HG02981 (cell line): ENCODE results near the gene NKX2-4.

ENCODE experiments used
- ATAC-seq: cut with Tn5 transposase; IDR thresholded peaks from one replicate; pipeline ENCODE4 v1.9.1; 2021; ENCODE audit warnings: mild to moderate bottlenecking, moderate library complexity; ENCODE audit not compliant: unreplicated experiment

Gene NKX2-4

DNA sequence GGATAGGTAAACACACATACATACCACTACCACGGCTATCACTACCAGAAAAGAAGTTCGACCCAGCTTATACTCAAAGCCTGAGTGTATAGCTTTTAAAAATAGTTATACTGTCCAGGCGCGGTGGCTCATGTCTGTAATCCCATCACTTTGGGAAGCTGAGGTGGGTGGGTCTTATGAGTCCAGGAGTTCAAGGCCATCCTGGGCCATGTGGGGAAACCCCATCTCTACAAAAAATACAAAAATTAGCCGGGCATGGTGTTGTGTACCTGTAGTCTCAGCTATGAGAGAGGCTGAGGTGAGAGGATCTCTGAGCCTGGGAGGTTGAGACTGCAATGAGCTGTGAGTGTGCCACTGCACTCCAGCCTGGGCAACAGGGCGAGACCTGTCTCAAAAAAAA, 32.9 kb downstream of the NKX2-4 start:
- no peak for ATAC-seq

DNA sequence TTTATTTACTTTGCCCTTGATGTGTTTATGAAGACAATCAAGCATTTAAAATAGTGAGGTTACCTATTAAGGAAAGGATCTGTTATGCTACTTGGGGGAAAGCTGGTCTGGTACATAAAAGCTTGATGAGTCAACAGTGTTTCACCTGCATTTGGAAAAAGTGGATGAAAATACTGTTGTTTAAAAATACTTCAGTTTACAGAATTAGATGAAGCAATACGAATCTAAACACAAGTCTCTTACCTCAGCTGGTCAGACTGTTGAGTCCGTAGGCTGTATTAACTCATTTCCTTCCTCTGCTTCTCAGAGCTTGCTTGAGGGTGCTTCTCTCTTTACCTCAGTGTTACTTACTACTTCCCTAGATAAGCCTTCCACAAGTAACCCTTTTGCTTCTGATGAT, 36.1 kb downstream of the NKX2-4 start:
- ATAC-seq = no peak

DNA sequence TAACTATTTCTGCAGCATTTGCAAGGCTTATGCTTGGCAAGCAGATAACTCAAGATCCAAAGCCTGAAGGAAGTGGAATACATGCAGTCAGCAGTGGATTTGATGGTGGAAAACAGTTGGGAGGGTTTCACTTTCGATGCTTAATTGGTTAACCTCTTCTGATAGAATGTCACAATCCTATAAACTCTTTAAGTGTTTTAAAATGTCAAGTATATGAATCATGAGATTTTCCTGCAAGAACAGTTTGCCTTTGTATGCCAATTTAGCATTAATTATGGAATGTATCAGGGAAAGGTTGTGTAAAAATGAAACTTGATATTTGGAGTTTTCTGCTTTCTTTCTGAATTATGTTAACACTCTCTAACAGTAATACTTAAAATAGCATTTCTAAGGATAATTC, 36.6 kb downstream of the NKX2-4 start:
- no peak for ATAC-seq

DNA sequence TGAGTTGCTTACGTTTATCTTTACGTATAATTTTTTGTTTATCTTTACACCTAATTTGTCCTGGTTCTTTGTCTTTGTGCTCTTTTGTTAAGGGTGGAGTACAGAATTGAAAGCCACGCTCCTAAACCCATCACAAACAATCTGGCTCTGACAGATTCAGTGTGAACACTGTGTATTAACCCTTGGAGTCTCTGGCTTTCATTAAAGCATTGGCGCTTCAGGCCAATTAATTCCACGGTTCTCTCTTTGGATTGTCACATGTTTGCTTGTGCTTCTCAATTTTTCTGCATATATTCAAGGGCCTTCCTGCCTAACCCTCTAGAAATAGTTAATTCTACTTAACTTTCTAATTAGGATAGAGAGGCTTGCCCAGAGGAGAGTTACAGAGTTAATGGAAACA, 38.6 kb downstream of the NKX2-4 start:
- no peak for ATAC-seq

DNA sequence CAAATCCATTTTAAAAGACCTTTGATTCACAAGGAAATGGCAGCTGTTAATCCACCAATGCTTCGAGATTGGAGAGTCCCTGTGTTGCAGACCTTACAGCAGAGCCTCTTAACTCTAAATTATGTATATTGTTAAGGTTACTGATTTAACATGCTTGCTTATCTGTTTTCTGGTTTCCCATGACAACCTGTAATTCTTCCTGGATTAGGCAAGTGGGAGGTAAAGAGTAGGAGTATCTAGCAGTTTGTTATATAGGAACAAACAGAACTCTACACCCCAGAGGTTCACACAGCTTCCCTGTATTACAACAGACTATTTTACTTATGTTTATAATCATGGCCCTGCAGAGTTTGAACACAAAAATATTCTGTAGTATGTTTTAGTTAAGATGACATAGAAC, 39.5 kb downstream of the NKX2-4 start:
- ATAC-seq = no peak

DNA sequence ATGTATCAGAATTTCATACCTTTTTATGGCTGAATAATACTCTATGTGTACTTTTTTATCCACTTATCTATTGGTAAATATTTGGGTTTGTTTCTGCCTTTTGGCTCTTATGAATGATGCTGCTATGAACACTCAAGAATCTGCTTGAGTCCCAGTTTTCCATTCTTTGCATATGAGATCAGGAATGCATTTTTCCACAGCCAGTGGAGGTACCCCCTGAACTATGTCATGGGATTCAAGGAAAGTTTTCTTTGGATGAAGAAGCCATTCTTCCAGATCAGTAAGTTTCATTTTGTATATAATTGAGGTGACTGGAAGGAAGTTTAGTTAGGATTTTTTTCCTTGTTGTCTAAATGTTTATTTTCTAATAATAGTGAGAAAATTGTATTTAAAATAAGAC, 40.9 kb downstream of the NKX2-4 start:
- ATAC-seq = no peak

DNA sequence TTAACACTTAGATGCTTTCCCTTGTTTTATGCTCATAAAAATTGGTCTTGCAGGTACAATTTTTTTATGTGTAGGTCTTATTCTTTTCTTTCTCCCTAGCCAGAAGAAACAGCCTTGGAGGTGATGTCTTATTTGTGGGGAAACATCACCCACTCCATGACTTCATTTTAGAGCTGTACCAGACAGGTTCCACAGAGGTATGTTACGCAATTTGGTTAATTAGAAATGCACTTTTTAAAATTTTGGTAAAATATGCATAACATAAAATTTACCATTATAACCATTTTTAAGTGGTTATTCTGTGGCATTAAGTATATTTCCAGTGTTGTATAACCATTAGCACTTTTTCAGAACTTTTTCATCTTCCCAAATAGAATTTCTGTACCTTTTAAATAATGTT, 41.3 kb downstream of the NKX2-4 start:
- ATAC-seq = no peak

DNA sequence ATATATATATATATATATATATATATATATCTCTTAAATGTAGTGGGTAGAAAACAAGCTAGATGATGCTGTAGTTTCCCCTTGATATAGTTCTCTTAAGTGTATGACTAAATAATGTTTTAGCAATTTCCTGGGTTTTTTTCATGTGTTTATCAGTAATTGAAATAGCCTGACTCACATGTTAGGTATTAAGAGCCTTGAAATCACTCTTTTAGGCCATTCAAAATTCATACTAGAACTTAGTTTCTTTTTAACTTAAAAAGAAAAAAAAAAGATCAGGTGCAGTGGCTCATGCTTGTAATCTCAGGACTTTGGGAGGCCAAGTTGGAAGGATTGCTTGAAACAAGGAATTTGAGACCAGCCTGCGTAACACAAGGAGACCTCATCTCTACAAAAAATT, 44.1 kb downstream of the NKX2-4 start:
- no peak for ATAC-seq

DNA sequence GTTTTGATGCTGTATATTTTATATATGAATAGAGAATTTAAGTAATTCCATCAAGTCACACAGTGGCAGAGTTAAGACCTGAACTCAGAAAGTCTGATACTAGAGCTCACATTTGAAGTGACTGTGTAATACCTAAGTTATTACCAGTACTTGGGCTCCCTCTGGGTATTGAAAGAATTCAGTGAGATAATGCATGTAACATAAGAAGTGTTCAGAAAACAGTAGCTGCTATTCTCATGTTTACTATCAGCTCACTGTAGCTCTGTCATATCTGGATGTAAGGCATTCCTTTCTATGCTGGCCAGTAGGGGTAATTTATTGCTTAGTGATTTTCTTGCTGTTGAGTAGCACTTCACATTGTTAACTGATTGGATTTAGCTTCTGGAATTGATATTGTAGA, 44.6 kb downstream of the NKX2-4 start:
- ATAC-seq = no peak
